ENCODE results near the gene TTC33. TPM values are rescaled to one million over a fixed set of nuclear protein-coding genes. Genes with fewer than 3 reads are reported as not detected.

The TTC33 gene
- total and polyA plus RNA-seq, 2 of the 4 experiments (the other 2 are of a cell fraction): 3.1 to 8.1 TPM

- Histone ChIP-seq H4K8ac (ENCODE audit: low read depth in 2 of 2, low read length in 2 of 2) (no peak overlapping the region), H3K4me2 (ENCODE audit: low read depth, low read length) (no peak overlapping the region), H3K9me3 (ENCODE audit: control insufficient read depth, insufficient read depth, low read length) (no peaks in the 10 kb centered on the region), H2AFZ (replicated peaks; ENCODE audit: low read length, poor library complexity) (no peak overlapping the region), H3K14ac (replicated peaks; ENCODE audit: low read depth, low read length) (no peak overlapping the region), H3K56ac (ENCODE audit: extremely low read depth, insufficient read depth, low read length) (no peak overlapping the region), H3K27me3 (ENCODE audit: control insufficient read depth, insufficient read depth, low read length) (no peaks in the 10 kb centered on the region), H2BK15ac (ENCODE audit: low read depth, low read length) (no peak overlapping the region), H2AK5ac (ENCODE audit: low read depth, low read length) (no peak overlapping the region), H3K36me3 (ENCODE audit: control insufficient read depth, insufficient read depth, low read length) (no peaks in the 10 kb centered on the region), H3K23ac (ENCODE audit: low read depth, low read length) (no peak overlapping the region), H2BK20ac (ENCODE audit: low read depth, low read length) (no peak overlapping the region), H2BK5ac (ENCODE audit: low read depth, low read length, poor library complexity, severe bottlenecking) (no peak overlapping the region), H2AK9ac (replicated peaks; ENCODE audit: low read depth, low read length, poor library complexity) (no peak overlapping the region), H2BK120ac (ENCODE audit: low read depth, low read length) (no peak overlapping the region), H4K5ac (ENCODE audit: low read depth, low read length) (no peak overlapping the region), H3K4ac (ENCODE audit: low read depth, low read length) (no peak overlapping the region), H3K18ac (ENCODE audit: low read depth, low read length) (no peak overlapping the region), H4K20me1 (ENCODE audit: insufficient read depth, low read length) (no peaks in the 10 kb centered on the region), H3K4me1 (ENCODE audit: control insufficient read depth, insufficient read depth, low read length) (peaks cover 12% of the 10 kb centered on the region), H3K79me1 (ENCODE audit: low read depth in 1 of 2, low read length in 2 of 2) (peaks cover 14 to 44% of the 10 kb centered on the region in 2 experiments), H3K27ac (ENCODE audit: insufficient read depth, low read length) (no peak overlapping the region), H3K4me3 (ENCODE audit: insufficient read depth, low read depth, low read length) (no peak overlapping the region), H3K9me1 (ENCODE audit: insufficient read depth, low read length) (no peaks in the 10 kb centered on the region), H4K91ac (ENCODE audit: insufficient read depth, low read depth, low read length) (no peak overlapping the region), H3K9ac (ENCODE audit: low read depth, low read length) (no peak overlapping the region)
- CTCF ChIA-PET: interaction anchor here (0.6 to 1.9 kb wide), 2 partner anchors 34 to 520 kb away, joined by 4 read pairs; no protein-coding TSS in a partner anchor
- dilution Hi-C loops (cut with HindIII; ENCODE audit: low sequenced_read_pairs, unreplicated experiment): no loop called here
- no TSS peak for BruUV-seq (replicated peaks)
- intact Hi-C loops (cut with micrococcal nuclease): loop anchor here (1.0 to 10.0 kb wide), 4 partner anchors 518 to 1104 kb away; no protein-coding TSS in a partner anchor
- POLR2A ChIA-PET (ENCODE audit: unreplicated experiment): no interaction called here
- no peak for ATAC-seq (ENCODE audit: low read depth)
- in situ Hi-C loops (cut with MboI; ENCODE audit: low sequenced_read_pairs): loop anchor here (5.0 kb wide), 1 partner anchor 968 kb away; no protein-coding TSS in a partner anchor
- no peak for DNase-seq
- TF ChIP-seq RCOR1 (IDR thresholded peaks at IDR 0.05; ENCODE audit: insufficient replicate concordance, low read length) (no peak), USF2 (IDR thresholded peaks at IDR 0.05; ENCODE audit: low read depth, low read length) (no peak), CEBPB (IDR thresholded peaks at IDR 0.05; ENCODE audit: low read depth, low read length) (no peak), FOS (IDR thresholded peaks at IDR 0.05; ENCODE audit: low read depth, low read length) (no peak), POLR2A (IDR thresholded peaks at IDR 0.05; ENCODE audit: low read depth, low read length) (no peak), BHLHE40 (IDR thresholded peaks at IDR 0.05; ENCODE audit: low read depth, low read length) (no peak)
These were observed 70.6 kb downstream of the TTC33 start for GRCh38 chr5:40685193-40685592.

All from IMR-90 (cell line).